DOHH2 (cell line): Measurements from ENCODE around the gene TRIB2.

ENCODE experiments used
- H3F3A ChIP-seq: fragments of 200-600 bp; sonication (generic), shearing (Covaris generic); 2 replicates; pipeline ENCODE4 v1.6.0; 2016; ENCODE audit warnings: antibody characterized with exemption, mild to moderate bottlenecking; ENCODE audit not compliant: control insufficient read depth, insufficient read depth
- H3K27ac ChIP-seq: fragments of 200-600 bp; sonication (generic); 2 replicates; pipeline ENCODE4 v1.5.1; 2014; ENCODE audit warnings: low read depth, mild to moderate bottlenecking, low read length, moderate library complexity
- H3K27me3 ChIP-seq: fragments of 200-600 bp; sonication (generic); 2 replicates; pipeline ENCODE4 v1.6.1; 2014; ENCODE audit warnings: mild to moderate bottlenecking, low read length, mixed read lengths; ENCODE audit not compliant: control insufficient read depth
- H3K36me3 ChIP-seq: fragments of 200-600 bp; sonication (generic); 2 replicates; pipeline ENCODE4 v1.6.1; 2014; ENCODE audit warnings: mild to moderate bottlenecking, low read length, moderate library complexity, mixed read lengths; ENCODE audit not compliant: control insufficient read depth
- H3K4me1 ChIP-seq: fragments of 200-600 bp; sonication (generic); 2 replicates; pipeline ENCODE4 v1.6.1; 2014; ENCODE audit warnings: mild to moderate bottlenecking, low read length, mixed read lengths; ENCODE audit not compliant: control insufficient read depth
- H3K4me2 ChIP-seq: fragments of 200-600 bp; sonication (generic); 2 replicates; pipeline ENCODE4 v1.6.0; 2014; ENCODE audit warnings: mild to moderate bottlenecking, low read length, moderate library complexity
- H3K4me3 ChIP-seq: fragments of 200-600 bp; sonication (generic); 2 replicates; pipeline ENCODE4 v1.5.1; 2014; ENCODE audit warnings: mild to moderate bottlenecking, low read length, mixed read lengths
- H3K79me2 ChIP-seq: fragments of 200-600 bp; sonication (generic); 2 replicates; pipeline ENCODE4 v1.6.1; 2014; ENCODE audit warnings: mild to moderate bottlenecking, low read length, mixed read lengths; ENCODE audit not compliant: control insufficient read depth
- H3K9me2 ChIP-seq: fragments of 200-600 bp; sonication (generic); replicated peaks from 2 replicates; pipeline ENCODE4 v1.6.1; 2014; ENCODE audit warnings: mild to moderate bottlenecking, low read length, mixed read lengths; ENCODE audit not compliant: control insufficient read depth
- H3K9me3 ChIP-seq: fragments of 200-600 bp; sonication (generic); 2 replicates; pipeline ENCODE4 v1.6.1; 2014; ENCODE audit warnings: antibody characterized with exemption, low read length, mixed read lengths; ENCODE audit not compliant: control insufficient read depth, insufficient read depth
- H4K20me1 ChIP-seq: fragments of 200-600 bp; sonication (generic); 2 replicates; pipeline ENCODE4 v1.6.0; 2014; ENCODE audit warnings: low read depth, mild to moderate bottlenecking, antibody characterized with exemption, low read length, moderate library complexity; ENCODE audit not compliant: control insufficient read depth, insufficient read depth
- CTCF ChIP-seq: fragments of 200-600 bp; sonication (generic); IDR thresholded peaks from one replicate; pipeline ENCODE4 v1.5.1; 2014; ENCODE audit warnings: antibody characterized with exemption, mild to moderate bottlenecking, low read depth, low read length; ENCODE audit not compliant: poor library complexity, severe bottlenecking
- EZH2phosphoT487 ChIP-seq: fragments of 200-600 bp; sonication (generic); IDR thresholded peaks from 2 replicates; pipeline ENCODE4 v1.6.1; 2017; ENCODE audit warnings: borderline replicate concordance, mild to moderate bottlenecking, antibody characterized with exemption, low read length, moderate library complexity, mixed read lengths

The TRIB2 gene

GRCh38 chr2:12716282-12717190 lies at the start of gene TRIB2:
TRIB2 (plus strand) TSS chr2:12716936; CDS start chr2:12718308, 1,372 bp downstream.
- Histone ChIP-seq H4K20me1 (peaks cover 20% of the 10 kb centered on the region), H3K4me1 (peaks cover 39% of the 10 kb centered on the region), H3K36me3 (peaks cover 27% of the 10 kb centered on the region), H3K27ac (peak within 1 kb of the TSS; percentile 75), H3K27me3 (no peaks in the 10 kb centered on the region), H3K4me3 (peak within 1 kb of the TSS; percentile 89), H3K9me2 (no peaks in the 10 kb centered on the region), H3F3A (peaks cover 10% of the 10 kb centered on the region), H3K9me3 (no peaks in the 10 kb centered on the region), H3K79me2 (peaks cover 49% of the 10 kb centered on the region), H3K4me2 (peak within 1 kb of the TSS; percentile 98)
- no peak for TF ChIP-seq EZH2phosphoT487
- peak; percentile 5 for TF ChIP-seq CTCF

- TF ChIP-seq CTCF: no peak
- TF ChIP-seq EZH2phosphoT487: no peak
- H3K27ac ChIP-seq: no peak overlapping the region
- H4K20me1 ChIP-seq: no peaks in the 10 kb centered on the region
- H3K36me3 ChIP-seq: no peaks in the 10 kb centered on the region
- H3K9me3 ChIP-seq: peaks cover 9% of the 10 kb centered on the region; the same call in 1 of the 2 replicates
- no peaks in the 10 kb centered on the region for H3F3A ChIP-seq
- H3K9me2 ChIP-seq: no peaks in the 10 kb centered on the region
- H3K79me2 ChIP-seq: no peaks in the 10 kb centered on the region
- no peak overlapping the region for H3K4me2 ChIP-seq
- H3K4me1 ChIP-seq: no peaks in the 10 kb centered on the region
- no peak overlapping the region for H3K4me3 ChIP-seq
- no peaks in the 10 kb centered on the region for H3K27me3 ChIP-seq
These were observed 47.7 kb upstream of the TRIB2 start for GRCh38 chr2:12669036-12669435.

GRCh38 chr2:12672711-12673315 lies 43.9 kb upstream of the TRIB2 start:
- Histone ChIP-seq H3K9me2 (no peaks in the 10 kb centered on the region), H3K9me3 (no peaks in the 10 kb centered on the region), H4K20me1 (no peaks in the 10 kb centered on the region), H3K27ac (no peak overlapping the region), H3K79me2 (no peaks in the 10 kb centered on the region), H3K4me1 (no peaks in the 10 kb centered on the region), H3F3A (no peaks in the 10 kb centered on the region), H3K27me3 (no peaks in the 10 kb centered on the region), H3K36me3 (no peaks in the 10 kb centered on the region), H3K4me2 (no peak overlapping the region), H3K4me3 (no peak overlapping the region)
- TF ChIP-seq EZH2phosphoT487: no peak
- no peak for TF ChIP-seq CTCF
